Neuron (in vitro differentiated cells): ENCODE data around the gene HYCC1.
"Not testable (repeated sequence)": the region's sequence is repeated elsewhere in the genome, so short reads cannot be mapped to it uniquely, and the experiment has no call there.

Experiments used
- H2AFZ ChIP-seq: one replicate; pipeline ENCODE4 v1.6.1; 2013; ENCODE audit warnings: low read depth, mild to moderate bottlenecking, inconsistent platforms, low read length, moderate library complexity
- H3K27me3 ChIP-seq: one replicate; pipeline ENCODE4 v1.6.1; 2013; ENCODE audit warnings: low read length; ENCODE audit not compliant: insufficient read depth
- H3K36me3 ChIP-seq: one replicate; pipeline ENCODE4 v1.6.1; 2013; ENCODE audit warnings: low read length; ENCODE audit not compliant: insufficient read depth
- H3K4me1 ChIP-seq: one replicate; pipeline ENCODE4 v1.6.1; 2013; ENCODE audit warnings: low read length; ENCODE audit not compliant: insufficient read depth
- H3K4me3 ChIP-seq: 2 replicates; pipeline ENCODE4 v1.5.1; 2013; ENCODE audit warnings: mild to moderate bottlenecking, low read length, moderate library complexity
- H3K9me3 ChIP-seq: one replicate; pipeline ENCODE4 v1.6.1; 2013; ENCODE audit warnings: low read length

Gene HYCC1

GRCh38 chr7:22990588-22990949 lies 23.4 kb downstream of the HYCC1 start:
- no peak overlapping the region for H2AFZ ChIP-seq
- no peaks in the 10 kb centered on the region for H3K27me3 ChIP-seq
- H3K9me3 ChIP-seq: no peaks in the 10 kb centered on the region
- H3K36me3 ChIP-seq: peaks cover 2% of the 10 kb centered on the region
- H3K4me1 ChIP-seq: peaks cover 5% of the 10 kb centered on the region
- H3K4me3 ChIP-seq: no peak overlapping the region

GRCh38 chr7:22989643-22990587 lies 24.0 kb downstream of the HYCC1 start:
- no peak overlapping the region for H2AFZ ChIP-seq
- H3K9me3 ChIP-seq: no peaks in the 10 kb centered on the region
- peaks cover 5% of the 10 kb centered on the region for H3K4me1 ChIP-seq
- peaks cover 2% of the 10 kb centered on the region for H3K36me3 ChIP-seq
- H3K27me3 ChIP-seq: no peaks in the 10 kb centered on the region
- no peak overlapping the region for H3K4me3 ChIP-seq

GRCh38 chr7:22985436-22985835 lies 28.5 kb downstream of the HYCC1 start:
- Histone ChIP-seq H3K9me3 (no peaks in the 10 kb centered on the region), H3K4me1 (peaks cover 3% of the 10 kb centered on the region), H2AFZ (no peak overlapping the region), H3K36me3 (peaks cover 2% of the 10 kb centered on the region), H3K27me3 (no peaks in the 10 kb centered on the region), H3K4me3 (no peak overlapping the region)

- Histone ChIP-seq H3K4me3 (no peak overlapping the region), H3K4me1 (no peaks in the 10 kb centered on the region), H3K36me3 (peaks cover 2% of the 10 kb centered on the region), H2AFZ (no peak overlapping the region), H3K9me3 (no peaks in the 10 kb centered on the region), H3K27me3 (no peaks in the 10 kb centered on the region)
These were observed 30.6 kb downstream of the HYCC1 start for GRCh38 chr7:22983257-22983855.

GRCh38 chr7:22980422-22980821 lies 33.5 kb downstream of the HYCC1 start:
- Histone ChIP-seq H3K27me3 (no peaks in the 10 kb centered on the region), H3K4me1 (no peaks in the 10 kb centered on the region), H2AFZ (no peak overlapping the region), H3K9me3 (no peaks in the 10 kb centered on the region), H3K4me3 (no peak overlapping the region), H3K36me3 (peaks cover 15% of the 10 kb centered on the region)

- Histone ChIP-seq H3K9me3 (no peaks in the 10 kb centered on the region), H3K36me3 (peaks cover 15% of the 10 kb centered on the region), H2AFZ (no peak overlapping the region), H3K4me3 (no peak overlapping the region), H3K4me1 (no peaks in the 10 kb centered on the region), H3K27me3 (no peaks in the 10 kb centered on the region)
These were observed 34.1 kb downstream of the HYCC1 start for GRCh38 chr7:22979861-22980260.

- Histone ChIP-seq H3K27me3 (no peaks in the 10 kb centered on the region), H3K9me3 (no peaks in the 10 kb centered on the region), H2AFZ (no peak overlapping the region), H3K36me3 (peaks cover 15% of the 10 kb centered on the region), H3K4me3 (no peak overlapping the region), H3K4me1 (no peaks in the 10 kb centered on the region)
These were observed 34.7 kb downstream of the HYCC1 start for GRCh38 chr7:22979251-22979650.

- H3K9me3 ChIP-seq, H3K27me3 ChIP-seq, H2AFZ ChIP-seq, H3K4me1 ChIP-seq, H3K4me3 ChIP-seq: not testable (repeated sequence)
- H3K36me3 ChIP-seq: peaks cover 29% of the 10 kb centered on the region
These were observed 39.3 kb downstream of the HYCC1 start for GRCh38 chr7:22974636-22975035.

- no peak overlapping the region for H3K4me3 ChIP-seq
- H3K4me1 ChIP-seq: no peaks in the 10 kb centered on the region
- no peak overlapping the region for H2AFZ ChIP-seq
- no peaks in the 10 kb centered on the region for H3K27me3 ChIP-seq
- H3K9me3 ChIP-seq: no peaks in the 10 kb centered on the region
- peaks cover 27% of the 10 kb centered on the region for H3K36me3 ChIP-seq
These were observed 41.7 kb downstream of the HYCC1 start for GRCh38 chr7:22972207-22972606.

GRCh38 chr7:22969010-22969431 lies 44.9 kb downstream of the HYCC1 start:
- H3K36me3 ChIP-seq: peaks cover 18% of the 10 kb centered on the region
- no peaks in the 10 kb centered on the region for H3K9me3 ChIP-seq
- no peaks in the 10 kb centered on the region for H3K27me3 ChIP-seq
- H3K4me1 ChIP-seq: no peaks in the 10 kb centered on the region
- no peak overlapping the region for H2AFZ ChIP-seq
- no peak overlapping the region for H3K4me3 ChIP-seq
